ENCODE measurements around the gene LDLRAD4.

Gene LDLRAD4

DNA sequence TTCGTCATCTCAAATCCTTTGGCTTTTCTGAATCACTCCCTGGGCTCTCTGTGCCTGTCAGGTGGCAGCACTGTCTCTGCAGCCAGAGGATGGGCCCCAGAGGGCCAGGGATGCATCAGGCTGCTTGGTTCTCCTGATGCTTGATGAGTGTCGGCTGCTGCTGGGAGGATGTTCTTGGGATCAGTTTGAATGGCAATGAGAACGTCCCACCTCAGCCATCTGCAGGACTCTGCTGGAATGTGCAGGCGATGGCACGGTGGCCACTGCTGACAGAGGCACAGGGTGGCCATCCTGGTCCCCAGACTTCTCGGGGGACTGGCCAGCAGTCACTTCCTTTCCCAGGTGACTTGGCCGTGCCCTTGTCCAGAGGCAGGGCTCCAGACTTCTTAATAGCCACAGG is 361.8 kb downstream of the LDLRAD4 start:
- no peak overlapping the region for H3K27ac ChIP-seq
- H3K9me3 ChIP-seq (ENCODE audit: low read depth, low read length): no peaks in the 10 kb centered on the region
- no peaks in the 10 kb centered on the region for H3K36me3 ChIP-seq (ENCODE audit: insufficient read depth, low read length)
- H3K4me3 ChIP-seq: no peak overlapping the region
- no peak for TF ChIP-seq FOXP2 (optimal IDR thresholded peaks at IDR 0.05; ENCODE audit: control extremely low read depth, extremely low read length, insufficient read depth)
- no peak for TF ChIP-seq EZH2 (IDR thresholded peaks at IDR 0.05)
- no peak for TF ChIP-seq POLR2AphosphoS5 (IDR thresholded peaks at IDR 0.05; ENCODE audit: borderline replicate concordance, low read depth, low read length)
- no peak overlapping the region for H3K9ac ChIP-seq (ENCODE audit: insufficient read length)
- no peak for DNase-seq (ENCODE audit: low read depth, low spot score)

DNA sequence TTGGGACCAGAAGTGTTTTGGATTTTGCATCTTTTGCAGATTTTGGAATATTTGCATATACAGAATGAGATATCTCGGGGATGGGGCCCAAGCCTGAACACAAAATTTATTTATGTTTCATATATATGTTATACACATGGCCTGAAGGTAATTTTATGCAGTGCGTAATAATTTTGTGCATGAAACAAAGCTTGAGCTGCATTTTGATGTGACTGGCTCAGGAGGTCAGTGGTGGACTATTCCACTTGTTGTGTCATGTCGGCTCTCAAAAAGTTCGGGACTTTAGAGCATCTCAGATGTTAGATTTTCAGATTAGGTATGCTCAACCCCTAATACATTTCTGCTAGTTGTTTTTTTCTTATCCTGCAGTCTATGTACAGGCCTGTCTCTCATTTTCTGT is 362.4 kb downstream of the LDLRAD4 start:
- no peaks in the 10 kb centered on the region for H3K9me3 ChIP-seq (ENCODE audit: low read depth, low read length)
- no peak overlapping the region for H3K4me3 ChIP-seq
- H3K27ac ChIP-seq: no peak overlapping the region
- H3K36me3 ChIP-seq (ENCODE audit: insufficient read depth, low read length): no peaks in the 10 kb centered on the region
- TF ChIP-seq EZH2 (IDR thresholded peaks at IDR 0.05): no peak
- TF ChIP-seq POLR2AphosphoS5 (IDR thresholded peaks at IDR 0.05; ENCODE audit: borderline replicate concordance, low read depth, low read length): no peak
- TF ChIP-seq FOXP2 (optimal IDR thresholded peaks at IDR 0.05; ENCODE audit: control extremely low read depth, extremely low read length, insufficient read depth): no peak
- DNase-seq (ENCODE audit: low read depth, low spot score): no peak
- H3K9ac ChIP-seq (ENCODE audit: insufficient read length): no peak overlapping the region

DNA sequence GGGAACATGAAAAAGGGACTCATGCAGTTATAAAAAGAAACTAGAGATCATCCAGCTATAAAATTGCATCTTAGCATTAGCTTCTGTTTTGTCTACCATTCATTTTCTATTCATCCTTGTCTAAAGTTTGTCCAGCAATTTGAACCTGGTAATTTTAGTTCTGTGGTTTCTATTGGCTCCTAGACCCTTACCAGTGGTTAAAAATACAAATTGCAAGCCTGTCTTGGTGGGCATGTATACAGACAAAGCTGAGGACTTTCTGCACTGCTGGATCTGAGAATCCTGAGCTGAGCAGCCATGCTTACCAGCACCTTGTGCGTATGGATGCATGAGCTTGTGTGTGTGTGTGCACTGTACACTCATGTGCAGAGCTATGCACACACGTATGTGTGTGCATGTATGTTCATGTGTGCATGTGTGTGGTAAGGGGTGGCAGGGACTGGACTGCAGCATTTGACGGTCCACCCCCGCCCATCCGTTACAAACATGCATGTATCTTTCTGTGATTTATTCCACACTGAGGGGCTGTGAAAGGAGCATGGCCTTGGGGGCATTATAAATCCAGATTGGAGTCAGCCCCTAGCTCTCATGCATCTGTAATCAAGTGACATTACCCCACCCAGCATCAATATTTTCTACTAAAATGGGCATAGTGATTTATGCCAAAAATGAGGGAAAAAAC is 363.1 kb downstream of the LDLRAD4 start:
- Histone ChIP-seq H3K9ac (ENCODE audit: insufficient read length) (no peak overlapping the region), H3K9me3 (ENCODE audit: low read depth, low read length) (no peaks in the 10 kb centered on the region), H3K36me3 (ENCODE audit: insufficient read depth, low read length) (no peaks in the 10 kb centered on the region), H3K4me3 (no peak overlapping the region), H3K27ac (no peak overlapping the region)
- no peak for TF ChIP-seq FOXP2 (optimal IDR thresholded peaks at IDR 0.05; ENCODE audit: control extremely low read depth, extremely low read length, insufficient read depth)
- no peak for TF ChIP-seq EZH2 (IDR thresholded peaks at IDR 0.05)
- no peak for TF ChIP-seq POLR2AphosphoS5 (IDR thresholded peaks at IDR 0.05; ENCODE audit: borderline replicate concordance, low read depth, low read length)
- no peak for DNase-seq (ENCODE audit: low read depth, low spot score)

DNA sequence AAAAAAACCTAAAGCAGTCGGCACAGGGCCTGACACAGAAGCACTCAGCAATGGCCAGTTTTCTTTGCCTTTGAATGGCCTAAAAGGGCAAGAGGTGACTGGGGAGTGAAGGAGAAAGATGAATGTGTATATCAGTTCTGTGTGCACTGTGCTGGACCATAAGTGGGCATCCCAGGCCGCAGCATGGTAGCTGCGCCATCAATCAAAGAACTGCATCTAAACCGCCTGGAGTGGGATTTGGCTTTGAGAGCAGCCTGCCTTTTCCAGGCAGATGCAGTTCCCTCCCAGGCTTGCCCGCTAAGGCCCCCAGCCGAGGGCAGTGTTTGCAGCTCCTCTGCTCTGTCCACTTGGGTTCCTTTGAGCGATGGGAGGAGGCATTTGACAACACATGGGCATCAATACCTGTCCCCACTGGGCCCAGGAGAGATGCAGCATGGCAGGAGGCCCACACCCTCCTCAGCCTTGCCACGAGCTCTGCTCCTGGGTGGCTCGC is 363.7 kb downstream of the LDLRAD4 start:
- no peaks in the 10 kb centered on the region for H3K9me3 ChIP-seq (ENCODE audit: low read depth, low read length)
- H3K4me3 ChIP-seq: no peak overlapping the region
- no peak for TF ChIP-seq EZH2 (IDR thresholded peaks at IDR 0.05)
- TF ChIP-seq POLR2AphosphoS5 (IDR thresholded peaks at IDR 0.05; ENCODE audit: borderline replicate concordance, low read depth, low read length): no peak
- no peak for TF ChIP-seq FOXP2 (optimal IDR thresholded peaks at IDR 0.05; ENCODE audit: control extremely low read depth, extremely low read length, insufficient read depth)
- H3K27ac ChIP-seq: no peak overlapping the region
- H3K9ac ChIP-seq (ENCODE audit: insufficient read length): no peak overlapping the region
- H3K36me3 ChIP-seq (ENCODE audit: insufficient read depth, low read length): no peaks in the 10 kb centered on the region
- DNase-seq (ENCODE audit: low read depth, low spot score): no peak

DNA sequence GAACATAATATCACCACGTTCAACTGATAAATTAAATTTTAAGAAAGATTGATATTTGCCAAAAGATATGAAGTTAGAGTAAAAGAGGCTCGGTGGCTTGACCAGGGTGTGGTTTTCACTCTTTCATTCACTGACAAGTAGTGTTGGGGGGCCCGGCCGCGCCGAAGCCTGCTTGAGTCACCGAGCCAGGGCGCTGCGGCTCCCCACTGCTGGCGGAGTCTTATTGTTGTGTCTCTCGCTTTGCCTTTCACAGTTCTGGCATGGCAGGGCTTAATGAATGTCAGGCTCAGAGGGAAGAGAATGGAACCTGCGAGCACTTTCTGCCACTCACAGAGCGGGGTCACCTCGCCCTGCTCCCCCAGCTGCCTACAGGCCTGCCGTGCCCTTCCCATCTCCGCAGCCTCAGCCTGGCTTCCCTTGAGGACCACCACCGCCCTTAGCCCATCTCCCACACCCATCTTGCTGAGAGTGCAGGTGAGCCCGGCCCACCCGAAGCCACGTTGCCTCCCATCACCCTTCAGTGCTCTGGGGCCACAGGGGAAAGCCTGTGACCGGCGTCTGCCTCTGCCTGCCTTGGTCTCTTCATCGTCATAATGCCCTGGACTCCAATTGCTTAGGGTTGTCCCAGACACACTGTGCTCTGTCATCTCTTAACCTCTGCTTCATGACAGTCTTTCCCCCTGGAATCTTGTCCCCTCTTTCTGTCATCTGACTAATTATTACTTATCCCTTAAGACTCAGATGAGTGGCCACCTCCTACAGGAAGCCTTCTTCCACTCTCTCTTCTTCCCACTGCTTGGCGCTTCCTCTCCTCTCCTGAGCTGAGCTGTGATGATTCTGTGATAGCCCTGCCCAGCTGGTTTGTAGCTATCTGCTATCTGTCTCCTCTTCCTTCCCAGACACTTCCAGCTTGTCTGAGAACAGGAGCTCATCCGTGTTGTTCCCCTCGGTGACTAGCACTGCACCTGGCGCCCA is 365.3 kb downstream of the LDLRAD4 start:
- DNase-seq (ENCODE audit: low read depth, low spot score): no peak
- TF ChIP-seq EZH2 (IDR thresholded peaks at IDR 0.05) (no peak), FOXP2 (optimal IDR thresholded peaks at IDR 0.05; ENCODE audit: control extremely low read depth, extremely low read length, insufficient read depth) (no peak), POLR2AphosphoS5 (IDR thresholded peaks at IDR 0.05; ENCODE audit: borderline replicate concordance, low read depth, low read length) (no peak)
- no peaks in the 10 kb centered on the region for H3K36me3 ChIP-seq (ENCODE audit: insufficient read depth, low read length)
- H3K9ac ChIP-seq (ENCODE audit: insufficient read length): no peak overlapping the region
- no peak overlapping the region for H3K27ac ChIP-seq
- H3K4me3 ChIP-seq: no peak overlapping the region
- no peaks in the 10 kb centered on the region for H3K9me3 ChIP-seq (ENCODE audit: low read depth, low read length)

DNA sequence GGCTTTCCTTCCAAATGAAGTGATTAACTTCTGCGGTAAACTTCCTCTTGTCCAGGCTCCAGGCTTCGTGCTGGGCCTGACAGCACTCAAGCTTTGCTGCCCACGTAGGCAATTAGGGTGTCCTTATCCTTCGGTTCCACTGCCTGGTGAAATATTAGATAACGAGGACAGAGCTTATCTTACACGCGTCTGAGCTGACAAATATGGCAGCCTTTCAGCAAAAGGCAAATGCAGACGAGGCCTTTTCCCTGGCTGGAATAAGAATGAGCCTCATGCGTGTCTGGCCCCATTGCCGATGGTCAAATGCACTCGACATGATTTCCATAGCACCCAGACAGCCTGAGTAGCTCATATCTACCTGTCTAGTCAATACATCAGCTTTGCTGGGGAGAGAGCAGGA is 366.3 kb downstream of the LDLRAD4 start:
- Histone ChIP-seq H3K9me3 (ENCODE audit: low read depth, low read length) (no peaks in the 10 kb centered on the region), H3K27ac (no peak overlapping the region), H3K9ac (ENCODE audit: insufficient read length) (no peak overlapping the region), H3K4me3 (no peak overlapping the region), H3K36me3 (ENCODE audit: insufficient read depth, low read length) (no peaks in the 10 kb centered on the region)
- TF ChIP-seq EZH2 (IDR thresholded peaks at IDR 0.05): no peak
- TF ChIP-seq POLR2AphosphoS5 (IDR thresholded peaks at IDR 0.05; ENCODE audit: borderline replicate concordance, low read depth, low read length): no peak
- TF ChIP-seq FOXP2 (optimal IDR thresholded peaks at IDR 0.05; ENCODE audit: control extremely low read depth, extremely low read length, insufficient read depth): no peak
- DNase-seq (ENCODE audit: low read depth, low spot score): no peak

DNA sequence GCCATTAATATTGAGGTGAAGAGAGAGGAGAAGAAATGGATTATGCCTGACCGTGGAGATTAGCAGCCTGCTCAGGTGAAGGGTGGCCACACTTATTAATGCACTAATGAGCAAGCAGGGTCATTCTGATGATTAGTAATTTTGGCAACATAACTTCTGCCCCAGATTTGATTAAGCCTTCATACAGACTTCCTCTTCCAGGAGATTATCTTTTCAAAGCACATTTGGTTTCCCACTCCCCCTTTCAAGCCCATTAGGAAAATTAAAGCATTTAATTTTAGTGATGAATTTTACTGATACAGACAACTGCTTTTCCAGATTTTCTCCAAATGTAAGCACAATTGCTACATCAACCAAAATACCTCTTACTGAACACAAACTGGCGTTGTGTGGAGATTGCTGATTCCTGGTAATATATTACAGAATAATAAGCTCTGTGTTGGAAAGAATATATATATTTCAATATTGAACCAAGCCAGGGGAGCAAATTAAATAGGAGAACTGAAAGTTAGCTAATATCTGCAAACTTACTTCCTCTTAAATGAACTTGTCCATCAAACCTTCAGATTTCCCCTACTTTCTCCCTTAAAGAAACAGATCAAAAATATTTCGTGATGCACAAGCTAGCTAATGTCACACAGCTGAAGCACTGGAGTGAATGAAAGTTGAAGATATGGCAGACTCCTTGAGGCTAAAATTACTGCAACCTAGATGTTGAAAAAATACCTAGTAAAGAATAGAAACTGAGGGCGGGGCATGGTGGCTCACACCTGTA is 367.0 kb downstream of the LDLRAD4 start:
- no peak overlapping the region for H3K9ac ChIP-seq (ENCODE audit: insufficient read length)
- no peak overlapping the region for H3K4me3 ChIP-seq
- H3K9me3 ChIP-seq (ENCODE audit: low read depth, low read length): no peaks in the 10 kb centered on the region
- no peak for DNase-seq (ENCODE audit: low read depth, low spot score)
- no peak overlapping the region for H3K27ac ChIP-seq
- no peaks in the 10 kb centered on the region for H3K36me3 ChIP-seq (ENCODE audit: insufficient read depth, low read length)
- no peak for TF ChIP-seq EZH2 (IDR thresholded peaks at IDR 0.05)
- no peak for TF ChIP-seq FOXP2 (optimal IDR thresholded peaks at IDR 0.05; ENCODE audit: control extremely low read depth, extremely low read length, insufficient read depth)
- no peak for TF ChIP-seq POLR2AphosphoS5 (IDR thresholded peaks at IDR 0.05; ENCODE audit: borderline replicate concordance, low read depth, low read length)

DNA sequence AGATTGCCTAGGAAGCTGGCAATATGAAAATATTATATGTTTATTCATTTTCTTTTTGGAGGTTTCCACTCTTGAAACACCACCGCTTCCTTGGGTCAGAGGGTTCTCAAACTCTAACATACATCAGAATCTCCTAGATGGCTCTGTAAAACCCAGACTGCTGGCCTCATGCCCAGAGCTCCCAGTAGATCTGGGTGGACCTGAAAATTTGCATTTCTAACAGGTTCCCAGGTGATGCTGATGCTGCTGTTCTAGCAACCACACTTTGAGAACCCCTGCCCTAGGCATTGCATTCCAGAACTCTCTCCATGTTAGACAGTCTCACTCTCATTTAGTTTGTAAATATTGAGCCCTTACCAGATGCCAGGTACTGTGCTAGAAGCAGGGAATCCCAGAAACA is 368.4 kb downstream of the LDLRAD4 start:
- Histone ChIP-seq H3K9me3 (ENCODE audit: low read depth, low read length) (no peaks in the 10 kb centered on the region), H3K36me3 (ENCODE audit: insufficient read depth, low read length) (no peaks in the 10 kb centered on the region), H3K4me3 (no peak overlapping the region), H3K27ac (no peak overlapping the region), H3K9ac (ENCODE audit: insufficient read length) (no peak overlapping the region)
- TF ChIP-seq POLR2AphosphoS5 (IDR thresholded peaks at IDR 0.05; ENCODE audit: borderline replicate concordance, low read depth, low read length) (no peak), FOXP2 (optimal IDR thresholded peaks at IDR 0.05; ENCODE audit: control extremely low read depth, extremely low read length, insufficient read depth) (no peak), EZH2 (IDR thresholded peaks at IDR 0.05) (no peak)
- no peak for DNase-seq (ENCODE audit: low read depth, low spot score)

Measured in SK-N-MC (cell line).